Muscle of leg (tissue), 11 donors: Measurements from ENCODE around the gene HLCS. TPM values are rescaled to one million over a fixed set of nuclear protein-coding genes. Genes with fewer than 3 reads are reported as not detected.

ENCODE experiments used
- DNase-seq: peaks from one replicate; pipeline ENCODE4 v3.0.0; 2013
- H3K27ac ChIP-seq: one replicate; pipeline ENCODE4 v1.5.1; 2013; ENCODE audit warnings: mild to moderate bottlenecking, low read length, control low read depth
- H3K27me3 ChIP-seq: one replicate; pipeline ENCODE4 v1.6.1; 2013; ENCODE audit warnings: low read length; ENCODE audit not compliant: control insufficient read depth, insufficient read depth
- H3K36me3 ChIP-seq: one replicate; pipeline ENCODE4 v1.6.1; 2013; ENCODE audit warnings: low read length; ENCODE audit not compliant: control insufficient read depth, insufficient read depth
- H3K4me1 ChIP-seq: one replicate; pipeline ENCODE4 v1.6.1; 2013; ENCODE audit warnings: low read length; ENCODE audit not compliant: control insufficient read depth, insufficient read depth
- H3K4me3 ChIP-seq: one replicate; pipeline ENCODE4 v1.5.1; 2013; ENCODE audit warnings: low read length, control low read depth
- H3K9me3 ChIP-seq: replicated peaks from 2 replicates; pipeline ENCODE4 v1.6.1; 2013; ENCODE audit warnings: low read depth, low read length; ENCODE audit not compliant: control insufficient read depth
- WGBS: methylation state at CpG from one replicate; pipeline ENCODE4 v1.1.5; 2013; ENCODE audit warnings: missing lambda C conversion rate; ENCODE audit not compliant: insufficient coverage; 5-methylcytosine and 5-hydroxymethylcytosine counted together
- polyA plus RNA-seq, 8 donors: library from polyadenylated mRNA; unstranded; fragments of 120-200 nt; gene quantifications; one replicate each; pipeline versions ENCODE4 v1.2.1 to v1.2.3, GENCODE V29; 2013; ENCODE audit warnings: inconsistent platforms in 1 of 8, low replicate concordance in 1 of 8; ENCODE audit not compliant: insufficient read length in 8 of 8, insufficient read depth in 1 of 8
- total RNA-seq: library from RNA; stranded (reverse); fragments of 120-200 nt; gene quantifications from one replicate; pipeline ENCODE4 v1.2.4, GENCODE V29; 2013

Gene HLCS
- total and polyA plus RNA-seq, 9 donors, result 8.4 to 13.4 (median 12.9) TPM

GRCh38 chr21:36914244-36915013, 52.0 kb downstream of the HLCS start:
- Histone ChIP-seq H3K27me3 (no peaks in the 10 kb centered on the region), H3K4me1 (peaks cover 23% of the 10 kb centered on the region), H3K4me3 (no peak overlapping the region), H3K27ac (no peak overlapping the region), H3K9me3 (no peaks in the 10 kb centered on the region), H3K36me3 (no peaks in the 10 kb centered on the region)
- DNase-seq, result no peak
- WGBS, result 84% methylated on average over 16 of the region's 18 CpGs

- no peaks in the 10 kb centered on the region for H3K9me3 ChIP-seq
- H3K27me3 ChIP-seq, result no peaks in the 10 kb centered on the region
- no peak overlapping the region for H3K4me3 ChIP-seq
- H3K4me1 ChIP-seq, result peaks cover 23% of the 10 kb centered on the region
- no peak overlapping the region for H3K27ac ChIP-seq
- 94% methylated on average over 5 of the region's 8 CpGs for WGBS
- no peak for DNase-seq
- H3K36me3 ChIP-seq, result no peaks in the 10 kb centered on the region
Observed at GRCh38 chr21:36913247-36914169, 53.0 kb downstream of the HLCS start.

- Histone ChIP-seq H3K27me3 (no peaks in the 10 kb centered on the region), H3K4me1 (peaks cover 13% of the 10 kb centered on the region), H3K9me3 (no peaks in the 10 kb centered on the region), H3K4me3 (no peak overlapping the region), H3K36me3 (no peaks in the 10 kb centered on the region), H3K27ac (peak overlapping the region; percentile 3)
- DNase-seq, result peak; percentile 82
- WGBS, result 51% methylated on average over 11 of the region's 17 CpGs
Observed at GRCh38 chr21:36910581-36911307, 55.7 kb downstream of the HLCS start.

GRCh38 chr21:36909901-36910561, 56.4 kb downstream of the HLCS start:
- WGBS, result 79% methylated on average over 5 of the region's 16 CpGs
- no peak overlapping the region for H3K4me3 ChIP-seq
- H3K27ac ChIP-seq, result no peak overlapping the region
- peaks cover 11% of the 10 kb centered on the region for H3K4me1 ChIP-seq
- no peak for DNase-seq
- no peaks in the 10 kb centered on the region for H3K9me3 ChIP-seq
- H3K27me3 ChIP-seq, result no peaks in the 10 kb centered on the region
- H3K36me3 ChIP-seq, result no peaks in the 10 kb centered on the region

- Histone ChIP-seq H3K36me3 (no peaks in the 10 kb centered on the region), H3K4me3 (no peak overlapping the region), H3K27me3 (no peaks in the 10 kb centered on the region), H3K4me1 (peaks cover 11% of the 10 kb centered on the region), H3K9me3 (no peaks in the 10 kb centered on the region), H3K27ac (no peak overlapping the region)
- 93% methylated on average over 2 of the region's 5 CpGs for WGBS
- no peak for DNase-seq
Observed at GRCh38 chr21:36909423-36909822, 57.0 kb downstream of the HLCS start.

GRCh38 chr21:36908260-36908908, 58.1 kb downstream of the HLCS start:
- H3K4me1 ChIP-seq, result peaks cover 11% of the 10 kb centered on the region
- H3K27me3 ChIP-seq, result no peaks in the 10 kb centered on the region
- DNase-seq, result no peak
- H3K9me3 ChIP-seq, result no peaks in the 10 kb centered on the region
- H3K27ac ChIP-seq, result no peak overlapping the region
- H3K36me3 ChIP-seq, result no peaks in the 10 kb centered on the region
- H3K4me3 ChIP-seq, result no peak overlapping the region
- WGBS, result 83% methylated on average over 1 of the region's 3 CpGs

- WGBS, result no CpG with 5 or more reads among the region's 3 CpGs
- H3K27ac ChIP-seq, result no peak overlapping the region
- H3K36me3 ChIP-seq, result no peaks in the 10 kb centered on the region
- H3K9me3 ChIP-seq, result no peaks in the 10 kb centered on the region
- no peaks in the 10 kb centered on the region for H3K27me3 ChIP-seq
- DNase-seq, result no peak
- H3K4me1 ChIP-seq, result no peaks in the 10 kb centered on the region
- no peak overlapping the region for H3K4me3 ChIP-seq
Observed at GRCh38 chr21:36904093-36904666, 62.3 kb downstream of the HLCS start.

- H3K27ac ChIP-seq, result no peak overlapping the region
- WGBS, result 36% methylated on average over 3 of the region's 5 CpGs
- H3K4me1 ChIP-seq, result no peaks in the 10 kb centered on the region
- H3K27me3 ChIP-seq, result no peaks in the 10 kb centered on the region
- no peak for DNase-seq
- no peaks in the 10 kb centered on the region for H3K36me3 ChIP-seq
- no peaks in the 10 kb centered on the region for H3K9me3 ChIP-seq
- H3K4me3 ChIP-seq, result no peak overlapping the region
Observed at GRCh38 chr21:36902793-36903192, 63.7 kb downstream of the HLCS start.

- no peak overlapping the region for H3K27ac ChIP-seq
- H3K27me3 ChIP-seq, result no peaks in the 10 kb centered on the region
- no peak overlapping the region for H3K4me3 ChIP-seq
- H3K9me3 ChIP-seq, result no peaks in the 10 kb centered on the region
- no peaks in the 10 kb centered on the region for H3K36me3 ChIP-seq
- 59% methylated on average over 4 of the region's 8 CpGs for WGBS
- no peaks in the 10 kb centered on the region for H3K4me1 ChIP-seq
- DNase-seq, result no peak
Observed at GRCh38 chr21:36902331-36902730, 64.1 kb downstream of the HLCS start.
